Measurements from ENCODE around the gene CLIC3.

DNA sequence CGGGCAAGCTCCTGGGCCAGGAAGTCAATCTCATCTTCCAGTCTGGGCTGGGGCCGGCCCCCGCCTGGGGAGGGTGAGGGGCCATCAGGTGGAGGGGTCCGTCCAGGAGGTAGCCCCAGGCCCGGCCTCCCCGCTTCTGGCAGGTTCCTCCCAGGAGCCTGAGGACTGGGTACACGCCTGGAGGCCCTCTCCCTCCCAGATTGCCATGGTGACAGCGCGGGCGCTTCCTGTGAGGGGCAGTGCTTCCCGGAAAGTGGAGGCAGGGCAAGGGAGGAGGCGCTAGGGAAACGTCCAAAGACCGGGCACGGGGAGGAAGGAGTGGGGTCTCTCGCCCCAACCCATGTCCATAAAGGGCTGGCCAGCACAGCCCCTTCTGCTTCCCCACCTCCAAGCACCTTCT is 44.8 kb upstream of the CLIC3 start:
- TF ChIP-seq, protein P1, sequence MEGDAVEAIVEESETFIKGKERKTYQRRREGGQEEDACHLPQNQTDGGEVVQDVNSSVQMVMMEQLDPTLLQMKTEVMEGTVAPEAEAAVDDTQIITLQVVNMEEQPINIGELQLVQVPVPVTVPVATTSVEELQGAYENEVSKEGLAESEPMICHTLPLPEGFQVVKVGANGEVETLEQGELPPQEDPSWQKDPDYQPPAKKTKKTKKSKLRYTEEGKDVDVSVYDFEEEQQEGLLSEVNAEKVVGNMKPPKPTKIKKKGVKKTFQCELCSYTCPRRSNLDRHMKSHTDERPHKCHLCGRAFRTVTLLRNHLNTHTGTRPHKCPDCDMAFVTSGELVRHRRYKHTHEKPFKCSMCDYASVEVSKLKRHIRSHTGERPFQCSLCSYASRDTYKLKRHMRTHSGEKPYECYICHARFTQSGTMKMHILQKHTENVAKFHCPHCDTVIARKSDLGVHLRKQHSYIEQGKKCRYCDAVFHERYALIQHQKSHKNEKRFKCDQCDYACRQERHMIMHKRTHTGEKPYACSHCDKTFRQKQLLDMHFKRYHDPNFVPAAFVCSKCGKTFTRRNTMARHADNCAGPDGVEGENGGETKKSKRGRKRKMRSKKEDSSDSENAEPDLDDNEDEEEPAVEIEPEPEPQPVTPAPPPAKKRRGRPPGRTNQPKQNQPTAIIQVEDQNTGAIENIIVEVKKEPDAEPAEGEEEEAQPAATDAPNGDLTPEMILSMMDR (IDR thresholded peaks at IDR 0.05), result no peak
- no peak for TF ChIP-seq EP300 (IDR thresholded peaks at IDR 0.05)
